ENCODE data around the gene HESX1.

HESX1 gene

DNA sequence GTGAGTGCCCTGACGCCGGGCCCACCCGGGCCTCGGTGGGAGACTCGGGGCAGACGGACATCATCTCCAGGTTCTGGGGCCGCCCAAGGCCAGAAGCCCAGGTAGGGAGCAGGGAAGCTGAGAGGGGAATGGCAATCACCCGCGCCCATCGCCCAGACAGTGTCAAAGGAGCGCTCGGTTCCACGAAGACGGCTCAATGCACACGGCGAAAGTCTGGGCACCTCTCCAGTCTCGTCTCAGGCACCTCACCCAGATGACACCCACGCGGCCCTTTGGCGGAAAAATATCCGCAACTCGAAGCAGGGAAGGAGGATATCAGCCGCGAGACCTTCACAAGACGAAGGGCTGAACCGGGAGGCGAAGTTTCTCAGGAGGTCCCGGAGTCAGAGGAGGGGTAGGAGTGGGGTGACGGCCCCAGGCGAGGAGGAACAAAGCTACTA, 35.5 kb downstream of the HESX1 start:
- in situ Hi-C loops (cut with MboI; ENCODE audit: low pct_unique_long_range_greater_than_20kb, low sequenced_read_pairs, unreplicated experiment) = no loop called here
- TF ChIP-seq, protein P1, sequence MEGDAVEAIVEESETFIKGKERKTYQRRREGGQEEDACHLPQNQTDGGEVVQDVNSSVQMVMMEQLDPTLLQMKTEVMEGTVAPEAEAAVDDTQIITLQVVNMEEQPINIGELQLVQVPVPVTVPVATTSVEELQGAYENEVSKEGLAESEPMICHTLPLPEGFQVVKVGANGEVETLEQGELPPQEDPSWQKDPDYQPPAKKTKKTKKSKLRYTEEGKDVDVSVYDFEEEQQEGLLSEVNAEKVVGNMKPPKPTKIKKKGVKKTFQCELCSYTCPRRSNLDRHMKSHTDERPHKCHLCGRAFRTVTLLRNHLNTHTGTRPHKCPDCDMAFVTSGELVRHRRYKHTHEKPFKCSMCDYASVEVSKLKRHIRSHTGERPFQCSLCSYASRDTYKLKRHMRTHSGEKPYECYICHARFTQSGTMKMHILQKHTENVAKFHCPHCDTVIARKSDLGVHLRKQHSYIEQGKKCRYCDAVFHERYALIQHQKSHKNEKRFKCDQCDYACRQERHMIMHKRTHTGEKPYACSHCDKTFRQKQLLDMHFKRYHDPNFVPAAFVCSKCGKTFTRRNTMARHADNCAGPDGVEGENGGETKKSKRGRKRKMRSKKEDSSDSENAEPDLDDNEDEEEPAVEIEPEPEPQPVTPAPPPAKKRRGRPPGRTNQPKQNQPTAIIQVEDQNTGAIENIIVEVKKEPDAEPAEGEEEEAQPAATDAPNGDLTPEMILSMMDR (IDR thresholded peaks at IDR 0.05; ENCODE audit: extremely low read depth, insufficient read depth, missing control alignments) = no peak
- no peak for DNase-seq (ENCODE audit: low spot score)

DNA sequence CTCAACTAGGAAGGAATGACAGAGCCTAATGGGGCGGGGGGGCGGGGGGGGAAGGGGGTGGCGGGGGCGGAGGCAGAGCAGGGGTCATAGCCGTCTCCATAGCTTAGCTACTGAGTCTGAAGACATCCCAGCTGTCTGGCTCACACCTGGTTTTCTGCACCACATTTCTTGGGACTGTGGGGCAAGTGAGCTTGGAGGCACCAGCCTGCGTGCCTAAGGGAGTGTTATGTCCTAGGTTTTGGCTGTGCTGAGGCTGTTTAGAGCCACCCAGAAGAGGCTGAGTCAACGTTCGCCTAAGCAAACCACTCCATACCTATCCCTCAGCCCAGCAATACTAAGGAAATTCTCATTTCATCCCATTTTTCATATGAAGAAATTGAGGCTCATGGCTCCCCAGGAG, 36.0 kb downstream of the HESX1 start:
- in situ Hi-C loops (cut with MboI; ENCODE audit: low pct_unique_long_range_greater_than_20kb, low sequenced_read_pairs, unreplicated experiment) = no loop called here
- no peak for DNase-seq (ENCODE audit: low spot score)
- TF ChIP-seq, protein P1 (IDR thresholded peaks at IDR 0.05; ENCODE audit: extremely low read depth, insufficient read depth, missing control alignments) = no peak

DNA sequence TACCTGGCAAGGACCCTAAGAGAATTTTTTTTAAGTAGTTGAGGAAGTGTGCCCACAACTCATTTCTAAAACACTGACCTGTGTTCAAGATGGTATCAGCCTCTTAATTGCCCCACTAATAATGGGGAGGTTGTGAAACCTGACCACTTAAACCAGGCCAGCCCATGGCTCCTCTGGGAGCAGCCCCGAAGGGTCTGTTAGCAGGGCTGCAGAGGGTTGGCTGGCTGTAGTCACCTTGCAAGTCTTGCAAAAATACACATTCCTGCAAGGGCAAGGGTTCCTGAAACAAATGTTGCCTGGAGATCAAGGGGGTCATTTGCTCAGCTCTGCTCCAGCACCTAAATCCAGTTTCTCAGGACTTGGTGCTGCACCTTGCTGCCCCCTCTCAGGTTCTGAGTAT, 37.9 kb downstream of the HESX1 start:
- in situ Hi-C loops (cut with MboI; ENCODE audit: low pct_unique_long_range_greater_than_20kb, low sequenced_read_pairs, unreplicated experiment) = no loop called here

DNA sequence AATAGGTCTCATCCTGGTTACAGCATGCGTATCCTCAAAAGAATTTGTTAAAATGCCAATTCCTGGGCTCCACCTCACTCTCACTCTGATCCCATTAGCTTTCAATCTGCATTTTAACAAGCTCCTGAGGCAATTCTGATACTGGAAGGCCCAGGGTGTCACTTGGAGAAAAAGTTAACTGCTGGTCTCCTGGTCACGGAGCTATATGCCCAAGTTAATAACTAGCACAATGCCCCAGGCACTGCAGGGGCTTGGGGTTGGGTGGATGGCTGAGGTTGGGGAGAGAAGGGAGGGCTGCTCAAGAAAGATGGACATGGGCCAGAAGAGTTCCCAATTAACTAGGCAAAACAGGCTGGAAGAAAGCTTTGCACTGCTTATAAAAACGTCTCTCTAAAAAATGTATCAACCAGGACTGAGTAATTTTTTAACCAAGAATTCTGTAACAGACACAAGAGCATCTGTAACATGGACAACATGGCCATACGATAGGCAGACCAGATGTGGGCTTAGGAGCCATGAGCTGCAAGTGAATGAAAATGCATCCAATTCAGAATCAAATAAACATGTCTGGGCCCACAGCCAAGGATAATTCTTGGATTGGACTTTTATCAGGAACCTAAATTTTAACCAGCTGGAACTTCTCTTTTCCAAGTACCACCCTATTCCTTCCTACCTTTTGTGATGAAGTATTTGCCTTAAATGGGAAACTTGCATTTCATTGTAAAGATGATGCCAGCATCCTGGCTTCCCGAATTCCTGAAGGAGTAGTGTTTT, 38.8 kb downstream of the HESX1 start:
- TF ChIP-seq, protein P1 (IDR thresholded peaks at IDR 0.05; ENCODE audit: extremely low read depth, insufficient read depth, missing control alignments) = no peak
- DNase-seq (ENCODE audit: low spot score) = no peak

More for the DNA sequence above, 37.9 kb downstream of the HESX1 start:
- DNase-seq (ENCODE audit: low spot score) = no peak
- TF ChIP-seq, protein P1 (IDR thresholded peaks at IDR 0.05; ENCODE audit: extremely low read depth, insufficient read depth, missing control alignments) = no peak

DNA sequence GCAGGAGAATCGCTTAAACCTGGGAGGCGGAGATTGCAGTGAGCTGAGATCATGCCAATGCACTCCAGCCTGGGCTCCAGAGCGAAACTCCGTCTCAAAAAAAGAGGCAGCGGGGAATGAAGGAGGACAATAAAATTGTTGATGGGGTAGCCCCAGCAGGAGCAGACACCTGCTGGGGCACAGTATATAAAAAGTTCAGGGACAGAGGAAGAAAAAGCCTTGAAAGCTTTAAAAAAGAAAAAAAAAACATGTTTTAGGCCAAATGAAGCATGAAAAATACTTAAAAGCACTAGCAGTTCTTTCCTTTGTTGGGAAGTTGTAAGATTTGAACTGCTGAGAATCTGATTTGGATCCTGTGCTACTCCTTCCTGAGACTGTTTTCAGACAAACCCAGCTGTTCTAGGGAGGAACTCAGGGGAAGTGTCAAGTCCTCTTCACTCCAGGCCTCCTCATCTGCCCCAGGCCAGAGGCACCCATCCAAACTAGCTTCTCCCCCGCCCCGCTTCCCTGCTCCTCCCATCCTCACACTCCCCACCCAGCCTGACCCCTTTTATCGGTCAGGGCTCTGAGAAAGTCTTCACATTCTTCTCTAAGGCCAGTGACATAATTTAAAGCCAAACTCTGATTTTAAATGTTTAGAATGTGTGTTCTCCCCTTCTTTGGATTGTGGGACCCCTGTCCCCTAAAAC, 39.6 kb downstream of the HESX1 start:
- in situ Hi-C loops (cut with MboI; ENCODE audit: low pct_unique_long_range_greater_than_20kb, low sequenced_read_pairs, unreplicated experiment) = no loop called here

More for the DNA sequence above, 38.8 kb downstream of the HESX1 start:
- in situ Hi-C loops (cut with MboI; ENCODE audit: low pct_unique_long_range_greater_than_20kb, low sequenced_read_pairs, unreplicated experiment) = no loop called here

More for the DNA sequence above, 39.6 kb downstream of the HESX1 start:
- no peak for DNase-seq (ENCODE audit: low spot score)
- TF ChIP-seq, protein P1 (IDR thresholded peaks at IDR 0.05; ENCODE audit: extremely low read depth, insufficient read depth, missing control alignments) = no peak

Data from GM13977 (cell line).